CD4-positive, alpha-beta T cell treated with Interleukin-6 at 100 ng/mL for 8 hours (primary cell): Measurements from ENCODE around the gene CMAS.
"Not testable (repeated sequence)": the region's sequence is repeated elsewhere in the genome, so short reads cannot be mapped to it uniquely, and the experiment has no call there.

Experiments used
- DNase-seq: peaks from one replicate; pipeline ENCODE4 v3.0.0-alpha.2; 2020; ENCODE audit warnings: mixed read lengths, low spot score

The CMAS gene

GRCh38 chr12:22047494-22047893 is 1.5 kb downstream of the CMAS start:
- no peak for DNase-seq

GRCh38 chr12:22048351-22049041 is 2.5 kb downstream of the CMAS start:
- no peak for DNase-seq

DNA sequence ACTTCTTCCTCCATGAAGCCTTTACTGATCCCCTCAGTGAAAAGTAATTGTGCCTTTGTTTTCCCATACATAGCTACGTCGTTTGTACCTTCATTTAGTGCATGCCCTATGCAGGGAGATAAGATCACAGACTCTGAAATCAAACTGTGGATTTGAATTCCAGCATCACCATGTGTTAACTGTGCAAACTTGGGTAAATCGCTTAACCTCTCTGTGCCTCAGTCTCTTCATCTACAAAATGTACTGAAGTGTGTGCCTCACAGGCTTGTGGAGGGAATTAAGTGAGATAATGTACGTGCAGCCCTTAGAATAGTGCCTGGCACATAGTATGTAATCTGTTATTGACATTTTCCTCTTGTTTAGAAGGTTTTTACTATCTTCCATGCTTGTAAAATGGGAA is 4.1 kb downstream of the CMAS start:
- DNase-seq: no peak

DNA sequence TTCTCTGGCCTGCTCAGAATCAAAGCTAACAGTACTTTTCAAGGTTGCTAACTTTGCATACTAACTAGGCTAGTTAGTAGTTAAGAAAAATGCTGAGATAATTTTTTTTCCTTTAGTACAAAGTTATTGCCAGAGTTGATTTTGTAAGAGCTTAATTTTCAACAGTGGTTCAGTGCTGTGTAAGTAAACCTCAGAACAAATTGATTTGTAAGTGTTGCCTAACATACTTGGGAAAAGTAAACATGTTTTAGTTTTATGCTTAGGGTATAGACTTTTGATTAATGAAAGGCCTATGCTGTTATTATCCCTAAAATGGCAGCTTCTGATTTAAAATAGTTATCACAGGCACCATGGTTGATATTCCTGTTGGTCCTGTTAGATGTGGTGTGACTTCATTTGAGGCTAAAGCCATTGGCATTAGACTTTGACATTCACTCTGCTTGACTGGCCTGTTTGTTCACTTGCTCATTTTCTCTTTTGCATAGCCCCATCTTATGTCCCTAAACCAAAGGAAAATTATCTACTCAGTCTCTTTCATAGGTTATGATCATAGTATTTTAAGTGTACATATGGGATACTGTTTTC is 5.2 kb downstream of the CMAS start:
- no peak for DNase-seq

GRCh38 chr12:22052994-22053393 is 7.0 kb downstream of the CMAS start:
- not testable (repeated sequence) for DNase-seq

DNA sequence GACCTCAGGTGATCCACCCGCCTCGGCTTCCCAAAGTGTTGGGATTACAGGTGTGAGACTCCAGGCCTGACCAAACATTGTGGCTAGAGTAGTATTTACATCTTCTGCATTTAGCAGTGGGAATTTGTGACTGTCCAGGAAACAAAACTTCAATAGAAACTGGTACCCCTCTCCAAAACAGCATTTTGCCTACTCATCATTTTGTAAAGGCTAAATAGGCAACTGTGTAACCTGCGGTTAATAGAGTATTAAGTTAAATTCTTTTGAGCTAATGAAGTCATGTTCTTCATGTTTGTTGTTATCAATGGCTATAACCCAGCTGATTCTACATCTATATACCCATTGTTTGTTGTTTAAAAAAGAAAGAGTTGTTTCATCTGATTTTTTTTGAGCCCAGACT is 8.1 kb downstream of the CMAS start:
- no peak for DNase-seq

GRCh38 chr12:22056607-22057006 is 10.6 kb downstream of the CMAS start:
- DNase-seq: no peak

DNA sequence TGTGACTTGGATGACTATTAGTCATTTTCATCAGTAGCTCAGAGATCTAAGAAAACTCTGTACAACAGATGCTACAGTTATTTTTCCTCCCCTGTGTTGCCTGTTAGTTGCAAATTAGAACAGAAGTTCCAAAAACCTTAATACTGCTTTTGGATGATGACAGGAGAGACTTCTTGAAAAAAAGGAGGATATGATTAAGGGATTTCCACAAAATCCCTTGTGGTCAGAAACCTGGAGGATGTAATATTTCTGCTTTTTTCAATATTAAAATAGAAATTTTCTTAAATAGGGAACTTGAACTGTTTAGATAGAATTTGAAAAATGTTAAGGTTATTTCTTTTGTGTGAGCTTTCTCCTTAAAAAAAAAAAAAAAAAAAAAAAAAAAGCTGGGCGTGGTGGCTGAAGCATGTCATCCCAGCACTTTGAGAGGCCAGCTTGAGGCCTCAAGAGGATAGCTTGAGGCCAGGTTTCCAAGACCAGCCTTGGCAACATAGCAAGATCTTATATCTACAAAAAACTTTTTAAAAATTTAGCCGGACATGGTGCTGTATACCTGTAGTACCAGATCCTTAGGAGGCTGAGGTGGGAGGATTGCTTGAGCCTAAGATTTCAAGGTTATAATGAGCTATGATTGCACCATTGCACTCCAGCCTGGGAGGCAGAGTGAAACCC is 14.1 kb downstream of the CMAS start:
- DNase-seq: no peak

DNA sequence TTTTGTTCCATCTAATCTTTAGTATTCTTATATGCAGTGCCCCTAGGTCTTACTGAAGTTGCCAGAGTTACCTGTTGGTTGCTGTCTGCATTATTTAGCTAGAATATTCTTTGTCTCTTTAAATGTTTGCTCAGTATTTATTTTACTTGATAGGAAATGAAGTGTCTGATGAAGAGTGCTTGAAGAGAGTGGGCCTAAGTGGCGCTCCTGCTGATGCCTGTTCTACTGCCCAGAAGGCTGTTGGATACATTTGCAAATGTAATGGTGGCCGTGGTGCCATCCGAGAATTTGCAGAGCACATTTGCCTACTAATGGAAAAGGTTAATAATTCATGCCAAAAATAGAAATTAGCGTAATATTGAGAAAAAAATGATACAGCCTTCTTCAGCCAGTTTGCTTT is 18.9 kb downstream of the CMAS start:
- no peak for DNase-seq

- no peak for DNase-seq
Measured at GRCh38 chr12:22066310-22066709, 20.3 kb downstream of the CMAS start.

- DNase-seq: no peak
Measured at GRCh38 chr12:22069851-22070250, 23.8 kb downstream of the CMAS start.

DNA sequence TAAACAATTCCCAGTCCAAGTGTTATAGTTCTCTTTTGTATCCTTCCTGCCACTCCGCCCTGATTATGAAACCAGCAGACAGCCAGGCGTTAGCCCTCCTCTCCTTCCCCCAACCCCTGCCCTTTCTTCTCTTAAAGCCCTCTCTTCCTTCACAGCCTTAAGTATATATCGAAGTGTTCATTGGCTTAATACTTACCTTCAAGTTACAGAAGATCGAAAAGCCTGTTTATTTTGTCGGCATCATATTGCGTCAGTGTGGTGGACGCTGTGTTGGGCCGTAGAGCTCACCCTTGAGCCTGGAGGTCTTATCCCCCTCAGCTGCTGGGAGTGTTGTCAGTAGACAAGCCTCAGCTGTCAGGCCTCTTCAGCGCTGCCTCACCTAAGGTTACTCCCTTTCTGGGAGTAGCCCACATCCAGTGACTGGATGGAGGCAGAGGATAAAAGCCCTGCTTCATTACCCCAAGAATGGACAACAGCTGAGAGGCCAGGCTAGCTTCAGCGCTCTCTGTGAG is 36.2 kb downstream of the CMAS start:
- no peak for DNase-seq

- peak; percentile 41 for DNase-seq
Measured at GRCh38 chr12:22083167-22083566, 37.1 kb downstream of the CMAS start.

DNA sequence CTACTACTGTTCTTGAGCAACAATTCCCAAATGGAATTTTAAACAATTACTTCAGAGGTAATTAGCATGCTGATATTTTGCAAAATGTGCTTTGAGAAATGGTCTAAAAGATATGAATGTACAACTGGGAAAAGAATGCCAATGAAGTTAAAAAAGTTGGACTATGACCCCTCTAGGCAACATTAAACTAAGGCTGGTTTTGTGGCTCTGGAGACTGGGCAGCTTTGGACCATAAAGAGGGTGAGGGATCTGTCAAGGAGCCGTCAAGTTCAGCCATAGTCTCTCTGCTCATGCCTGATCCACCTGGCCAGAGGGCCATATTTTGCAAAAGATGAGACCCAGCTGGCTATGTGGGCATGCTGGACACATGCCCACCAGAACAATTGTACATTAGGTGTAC is 38.8 kb downstream of the CMAS start:
- no peak for DNase-seq

DNA sequence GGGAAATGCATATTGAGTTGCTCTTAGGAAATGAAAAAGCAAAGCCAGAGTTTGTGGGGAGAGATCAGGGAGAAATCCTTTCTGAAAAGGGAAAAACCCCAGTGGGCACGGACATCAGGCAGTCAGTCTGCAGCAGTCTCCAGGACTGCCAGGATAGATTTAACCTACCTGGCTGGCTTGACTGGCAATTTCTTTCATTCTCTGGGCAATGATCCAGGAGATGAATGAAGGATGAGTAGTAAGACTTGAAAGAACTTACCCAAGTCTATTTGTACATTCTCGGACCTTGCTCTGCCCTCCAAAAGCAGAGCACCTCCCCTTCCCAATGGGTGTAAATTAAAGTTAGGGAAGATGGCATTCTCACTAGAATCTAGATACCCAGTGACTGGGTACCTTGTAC is 42.9 kb downstream of the CMAS start:
- DNase-seq: no peak

DNA sequence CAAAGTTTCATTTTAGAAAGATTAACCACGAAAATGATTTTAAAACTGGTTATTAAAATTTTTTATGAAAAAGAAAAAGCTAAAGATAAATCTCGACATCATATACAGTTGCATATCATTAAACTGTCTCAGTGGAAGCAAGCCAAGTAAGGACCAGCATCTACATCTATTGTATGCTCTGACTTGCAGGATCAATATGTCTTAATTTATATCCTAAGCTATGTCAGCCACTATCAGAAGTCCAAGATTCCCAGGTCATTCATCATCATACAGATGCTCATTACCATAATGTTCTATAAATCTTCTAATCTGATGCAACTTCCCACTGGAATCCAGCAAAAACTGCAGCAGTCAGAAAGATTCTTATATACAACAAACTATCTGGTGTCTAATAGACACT is 43.5 kb downstream of the CMAS start:
- DNase-seq: no peak

DNA sequence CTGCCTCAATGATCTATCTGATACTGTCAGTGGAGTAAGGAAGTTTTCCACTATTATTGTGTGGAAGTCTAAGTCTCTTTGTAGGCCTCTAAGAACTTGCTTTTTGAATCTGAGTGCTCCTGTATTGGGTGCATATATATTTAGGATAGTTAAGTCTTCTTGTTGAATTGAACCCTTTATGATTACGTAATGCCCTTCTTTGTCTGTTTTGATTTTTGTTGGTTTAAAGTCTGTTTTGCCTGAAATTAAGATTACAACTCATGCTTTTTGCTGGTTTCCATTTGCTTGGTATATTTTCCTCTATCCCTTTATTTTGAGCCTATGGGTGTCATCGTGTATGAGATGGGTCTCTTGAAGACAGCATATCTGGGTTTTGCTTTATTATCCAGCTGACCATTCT is 53.0 kb downstream of the CMAS start:
- not testable (repeated sequence) for DNase-seq

DNA sequence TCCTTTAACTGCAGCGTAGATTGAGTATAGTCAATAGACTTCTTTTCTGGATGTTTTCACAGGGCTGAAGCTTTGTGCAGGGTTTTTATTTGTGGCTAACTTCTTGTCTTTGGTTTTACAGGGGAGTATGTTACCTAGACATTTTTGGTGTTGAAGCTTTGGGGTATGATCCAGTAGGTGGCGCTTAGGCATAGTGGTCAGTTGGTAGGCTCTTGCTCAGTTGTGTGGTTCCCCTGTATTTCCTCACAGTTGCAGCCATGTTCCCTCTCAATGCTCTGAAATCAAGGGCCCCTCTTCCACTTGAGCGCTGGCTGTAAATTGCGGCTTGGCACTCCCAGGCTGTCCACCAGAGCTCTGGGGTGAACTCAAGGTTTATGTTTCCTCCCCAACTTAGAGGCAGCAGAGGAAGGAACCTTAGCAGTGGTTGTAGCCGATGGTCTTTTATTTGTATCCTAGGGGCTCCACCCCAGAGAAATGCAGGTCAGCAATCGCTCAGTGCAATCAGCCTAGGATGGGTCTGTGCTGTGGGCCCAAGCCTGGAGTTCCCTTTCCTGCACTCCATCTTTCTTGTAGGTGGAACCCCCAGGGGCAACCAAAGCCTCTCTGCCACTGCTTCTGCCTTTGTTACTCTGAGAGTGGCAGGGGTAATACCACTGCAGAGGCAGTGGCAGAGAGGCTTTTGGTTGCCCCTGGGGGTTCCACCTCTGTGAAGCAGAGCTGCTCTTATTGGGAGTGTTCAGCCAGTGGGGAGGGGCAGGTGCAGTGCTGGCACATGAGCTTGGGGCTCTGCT is 55.1 kb downstream of the CMAS start:
- DNase-seq: peak; percentile 59

- DNase-seq: no peak
Measured at GRCh38 chr12:22101749-22102243, 55.8 kb downstream of the CMAS start.

DNA sequence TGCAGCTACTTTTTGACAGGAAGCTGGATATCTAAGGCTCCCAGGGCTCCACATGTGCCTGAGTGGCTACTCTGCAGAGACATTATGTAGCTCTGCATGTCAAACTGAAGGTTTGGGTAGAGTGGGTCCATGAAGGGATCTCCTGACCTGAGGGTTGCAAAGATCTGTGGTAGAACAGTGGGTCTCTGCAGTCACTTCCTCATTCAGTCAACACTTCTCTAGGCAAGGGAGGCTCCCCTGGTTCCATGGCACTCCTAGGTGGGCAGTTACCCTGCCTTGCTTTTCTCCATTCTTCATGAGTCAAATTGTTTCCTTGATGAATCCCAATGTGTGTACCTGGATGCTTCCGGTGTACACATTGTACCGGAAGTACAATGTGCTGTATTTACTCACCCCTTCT is 57.4 kb downstream of the CMAS start:
- no peak for DNase-seq

DNA sequence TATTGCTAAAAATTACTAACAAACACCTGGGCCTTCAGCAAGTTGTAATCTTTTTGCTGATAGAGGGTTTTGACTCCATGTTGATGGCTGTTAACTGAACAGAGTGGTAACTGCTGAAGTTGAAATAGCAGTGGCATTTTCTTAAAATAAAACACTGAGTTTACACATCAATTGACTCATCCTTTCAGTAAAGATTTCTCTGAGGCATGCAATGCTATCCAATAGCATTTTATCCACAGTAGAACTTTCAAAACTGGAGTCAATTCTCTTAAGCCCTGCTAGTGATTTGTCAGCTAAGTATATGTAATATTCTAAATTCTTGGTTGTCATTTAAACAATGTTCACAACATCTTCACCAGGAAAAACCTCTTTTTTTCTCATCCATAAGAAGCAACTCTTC is 59.5 kb downstream of the CMAS start:
- DNase-seq: no peak

- DNase-seq: no peak
Measured at GRCh38 chr12:22110176-22110575, 64.2 kb downstream of the CMAS start.
